Endometrium (tissue), 2 donors: ENCODE results near the gene TYW3.

Source experiments
- FAIRE-seq: peaks from 2 replicates; lab custom pipeline; 2012; peaks lifted over from hg19 to GRCh38; lab: Jason Lieb, UNC
- donor health status: control.
- donor health status: control.

Gene TYW3

GRCh38 chr1:74791491-74791890 lies 58.5 kb downstream of the TYW3 start:
- FAIRE-seq, result no peak

GRCh38 chr1:74799119-74799657 lies 66.2 kb downstream of the TYW3 start:
- FAIRE-seq, result no peak

- no peak for FAIRE-seq
These were observed 78.7 kb downstream of the TYW3 start for GRCh38 chr1:74811436-74812179.

- no peak for FAIRE-seq
These were observed 79.2 kb downstream of the TYW3 start for GRCh38 chr1:74812180-74812541.
